ENCODE data around the gene NNMT. TPM values are rescaled to one million over a fixed set of nuclear protein-coding genes. Genes with fewer than 3 reads are reported as not detected.

Gene NNMT
- total RNA-seq, 1 experiment from 2014 or later: 2.4 TPM

- Histone ChIP-seq H3K4me3 (ENCODE audit: low read depth, low read length) (no peak overlapping the region), H3K36me3 (ENCODE audit: control insufficient read depth, insufficient read depth, low read length) (no peaks in the 10 kb centered on the region), H3K4me1 (no peaks in the 10 kb centered on the region), H3K27me3 (replicated peaks; ENCODE audit: control insufficient read depth, insufficient read depth, low read length) (no peaks in the 10 kb centered on the region), H3K9me3 (no peaks in the 10 kb centered on the region)
- Mint-ChIP-seq H3K27me3 (ENCODE audit: insufficient read depth, unreplicated experiment) (no peaks in the 10 kb centered on the region), H3K27ac (ENCODE audit: unreplicated experiment) (no peak overlapping the region), H3K9me3 (ENCODE audit: unreplicated experiment) (no peaks in the 10 kb centered on the region), H3K4me1 (ENCODE audit: low read depth, unreplicated experiment) (no peaks in the 10 kb centered on the region), H3K36me3 (ENCODE audit: insufficient read depth, unreplicated experiment) (peaks cover 5% of the 10 kb centered on the region), H3K4me3 (ENCODE audit: unreplicated experiment) (no peak overlapping the region)
- intact Hi-C loops (cut with micrococcal nuclease; ENCODE audit: unreplicated experiment): no loop called here
- POLR2A ChIA-PET: no interaction called here
- DNase-seq: no peak
- no TSS peak for BruUV-seq (replicated peaks)
- CTCF ChIA-PET: interaction anchor here (0.5 to 1.2 kb wide), 5 partner anchors 42 to 355 kb away, joined by 3 to 4 read pairs (median 3); no protein-coding TSS in a partner anchor
- no peak for TF ChIP-seq CTCF (IDR thresholded peaks at IDR 0.05; ENCODE audit: insufficient read depth in 1 of 2, low read depth in 1 of 2, low read length in 1 of 2, severe bottlenecking in 1 of 2, unreplicated experiment in 1 of 2)
Observed at GRCh38 chr11:114250993-114251814, 45.0 kb upstream of the NNMT start.

DNA sequence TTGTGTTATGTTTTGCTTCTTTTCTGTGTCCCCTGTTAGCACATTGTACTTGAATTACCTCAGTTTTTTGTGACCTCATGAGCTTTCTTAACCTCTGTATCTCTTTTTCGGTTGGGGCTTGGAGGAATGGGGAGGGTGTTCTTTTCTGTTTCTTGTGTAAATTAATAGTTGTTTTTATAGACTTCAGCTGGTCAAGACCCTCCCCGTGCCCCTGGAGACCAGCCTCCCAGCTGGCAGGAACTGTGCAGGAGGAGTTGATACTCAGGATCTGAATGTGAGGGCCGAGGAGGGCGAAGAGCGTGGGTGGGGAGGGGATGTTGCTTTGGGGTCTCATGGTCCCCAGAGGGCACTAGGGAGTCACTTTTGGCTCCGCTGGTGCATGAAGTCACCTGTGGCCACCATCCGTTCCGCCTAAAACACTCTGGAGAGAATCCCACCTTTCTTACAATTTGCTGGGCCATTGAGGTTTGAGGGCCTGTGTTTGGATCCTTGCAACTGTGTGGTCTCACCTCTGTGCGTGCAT is 44.3 kb upstream of the NNMT start:
- no peaks in the 10 kb centered on the region for H3K27me3 Mint-ChIP-seq (ENCODE audit: insufficient read depth, unreplicated experiment)
- no peaks in the 10 kb centered on the region for H3K4me1 Mint-ChIP-seq (ENCODE audit: low read depth, unreplicated experiment)
- no peak for DNase-seq
- POLR2A ChIA-PET: no interaction called here
- Histone ChIP-seq H3K4me1 (no peaks in the 10 kb centered on the region), H3K27me3 (replicated peaks; ENCODE audit: control insufficient read depth, insufficient read depth, low read length) (no peaks in the 10 kb centered on the region), H3K4me3 (ENCODE audit: low read depth, low read length) (no peak overlapping the region), H3K36me3 (ENCODE audit: control insufficient read depth, insufficient read depth, low read length) (no peaks in the 10 kb centered on the region), H3K9me3 (no peaks in the 10 kb centered on the region)
- no TSS peak for BruUV-seq (replicated peaks)
- no peak overlapping the region for H3K4me3 Mint-ChIP-seq (ENCODE audit: unreplicated experiment)
- no peaks in the 10 kb centered on the region for H3K9me3 Mint-ChIP-seq (ENCODE audit: unreplicated experiment)
- no peak overlapping the region for H3K27ac Mint-ChIP-seq (ENCODE audit: unreplicated experiment)
- TF ChIP-seq CTCF (IDR thresholded peaks at IDR 0.05; ENCODE audit: insufficient read depth in 1 of 2, low read depth in 1 of 2, low read length in 1 of 2, severe bottlenecking in 1 of 2, unreplicated experiment in 1 of 2): peak; percentile 27 to 28
- intact Hi-C loops (cut with micrococcal nuclease; ENCODE audit: unreplicated experiment): no loop called here
- CTCF ChIA-PET: interaction anchor here (0.5 to 1.2 kb wide), 3 partner anchors 43 to 356 kb away, joined by 3 to 4 read pairs (median 4); no protein-coding TSS in a partner anchor
- H3K36me3 Mint-ChIP-seq (ENCODE audit: insufficient read depth, unreplicated experiment): peaks cover 5% of the 10 kb centered on the region

DNA sequence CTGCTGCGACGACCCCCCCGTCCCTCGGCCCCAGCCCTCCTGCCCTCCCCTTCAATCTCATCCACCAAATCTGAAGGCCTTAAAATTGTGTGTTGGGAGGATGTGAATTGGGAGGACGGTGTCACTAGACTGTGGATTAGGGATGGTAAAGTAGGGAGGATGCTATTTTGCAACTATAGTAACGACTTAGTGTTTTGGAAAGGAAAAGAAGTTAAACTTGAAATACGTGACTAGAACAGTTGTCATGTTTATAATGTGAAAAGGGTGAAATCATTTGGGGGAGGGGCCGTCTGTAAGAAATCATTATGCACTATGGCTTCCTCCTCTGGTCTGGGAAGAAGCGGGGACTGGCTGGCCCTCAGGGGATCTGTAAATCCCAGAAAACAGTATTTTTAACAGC is 43.4 kb upstream of the NNMT start:
- Mint-ChIP-seq H3K4me3 (ENCODE audit: unreplicated experiment) (no peak overlapping the region), H3K36me3 (ENCODE audit: insufficient read depth, unreplicated experiment) (peaks cover 5% of the 10 kb centered on the region), H3K4me1 (ENCODE audit: low read depth, unreplicated experiment) (peaks cover 7% of the 10 kb centered on the region), H3K27me3 (ENCODE audit: insufficient read depth, unreplicated experiment) (no peaks in the 10 kb centered on the region), H3K27ac (ENCODE audit: unreplicated experiment) (no peak overlapping the region), H3K9me3 (ENCODE audit: unreplicated experiment) (no peaks in the 10 kb centered on the region)
- ChIA-PET POLR2A (interaction anchor here (0.7 kb wide), 1 partner anchor 48 kb away, joined by 4 read pairs; no protein-coding TSS in a partner anchor), CTCF (no interaction called here)
- Histone ChIP-seq H3K9me3 (no peaks in the 10 kb centered on the region), H3K36me3 (ENCODE audit: control insufficient read depth, insufficient read depth, low read length) (no peaks in the 10 kb centered on the region), H3K27me3 (replicated peaks; ENCODE audit: control insufficient read depth, insufficient read depth, low read length) (no peaks in the 10 kb centered on the region), H3K4me3 (ENCODE audit: low read depth, low read length) (no peak overlapping the region), H3K4me1 (peaks cover 6% of the 10 kb centered on the region)
- TF ChIP-seq CTCF (IDR thresholded peaks at IDR 0.05; ENCODE audit: insufficient read depth in 1 of 2, low read depth in 1 of 2, low read length in 1 of 2, severe bottlenecking in 1 of 2, unreplicated experiment in 1 of 2): no peak
- BruUV-seq (replicated peaks): no TSS peak
- intact Hi-C loops (cut with micrococcal nuclease; ENCODE audit: unreplicated experiment): no loop called here
- DNase-seq: no peak
